ENCODE results near the gene HSD17B1.
"Not testable (repeated sequence)": the region's sequence is repeated elsewhere in the genome, so short reads cannot be mapped to it uniquely, and the experiment has no call there.

DNA sequence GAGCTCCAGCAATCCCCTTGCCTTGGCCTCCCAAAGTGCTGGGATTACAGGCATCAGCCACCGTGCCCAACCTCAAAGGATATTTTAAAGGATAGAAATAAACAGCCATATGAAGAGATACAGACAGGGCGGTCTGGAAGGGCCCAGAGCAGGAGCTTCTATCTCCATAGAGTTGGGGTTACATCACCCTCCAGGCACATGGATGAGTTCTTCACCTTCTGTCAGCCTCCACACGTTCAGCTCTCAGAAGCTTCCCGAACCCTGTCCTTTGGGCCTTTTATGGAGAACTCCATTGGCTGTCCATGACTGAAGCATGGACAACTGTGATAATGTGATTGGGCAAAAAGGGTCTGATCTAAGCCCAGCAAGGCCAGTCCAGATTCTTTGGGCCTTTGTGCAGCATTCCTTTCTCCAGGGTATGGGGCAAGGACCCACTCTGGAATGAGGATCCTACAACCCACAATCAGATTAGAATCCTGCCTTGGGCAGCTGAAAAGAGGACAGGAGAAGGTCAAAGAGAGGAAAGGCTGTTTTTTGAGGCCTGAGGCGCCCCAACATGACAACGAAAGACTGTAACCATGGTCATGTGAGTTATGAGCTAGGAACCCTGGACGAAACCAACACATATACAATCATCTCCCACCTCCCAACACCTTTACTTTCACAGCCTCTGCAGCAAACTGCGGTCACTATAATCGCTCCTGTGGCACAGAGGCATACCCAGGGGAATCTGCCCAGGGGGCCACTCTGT lies 6.8 kb upstream of the HSD17B1 start:
- not testable (repeated sequence) for TF ChIP-seq EZH2phosphoT487 (conservative IDR thresholded peaks at IDR 0.05; ENCODE audit: low read length)
- TF ChIP-seq, protein P1, sequence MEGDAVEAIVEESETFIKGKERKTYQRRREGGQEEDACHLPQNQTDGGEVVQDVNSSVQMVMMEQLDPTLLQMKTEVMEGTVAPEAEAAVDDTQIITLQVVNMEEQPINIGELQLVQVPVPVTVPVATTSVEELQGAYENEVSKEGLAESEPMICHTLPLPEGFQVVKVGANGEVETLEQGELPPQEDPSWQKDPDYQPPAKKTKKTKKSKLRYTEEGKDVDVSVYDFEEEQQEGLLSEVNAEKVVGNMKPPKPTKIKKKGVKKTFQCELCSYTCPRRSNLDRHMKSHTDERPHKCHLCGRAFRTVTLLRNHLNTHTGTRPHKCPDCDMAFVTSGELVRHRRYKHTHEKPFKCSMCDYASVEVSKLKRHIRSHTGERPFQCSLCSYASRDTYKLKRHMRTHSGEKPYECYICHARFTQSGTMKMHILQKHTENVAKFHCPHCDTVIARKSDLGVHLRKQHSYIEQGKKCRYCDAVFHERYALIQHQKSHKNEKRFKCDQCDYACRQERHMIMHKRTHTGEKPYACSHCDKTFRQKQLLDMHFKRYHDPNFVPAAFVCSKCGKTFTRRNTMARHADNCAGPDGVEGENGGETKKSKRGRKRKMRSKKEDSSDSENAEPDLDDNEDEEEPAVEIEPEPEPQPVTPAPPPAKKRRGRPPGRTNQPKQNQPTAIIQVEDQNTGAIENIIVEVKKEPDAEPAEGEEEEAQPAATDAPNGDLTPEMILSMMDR (IDR thresholded peaks at IDR 0.05; ENCODE audit: insufficient read depth, low read length, poor library complexity, severe bottlenecking) = not testable (repeated sequence)
